ENCODE data around the gene SLC28A2. TPM values are rescaled to one million over a fixed set of nuclear protein-coding genes. Genes with fewer than 3 reads are reported as not detected.

Gene SLC28A2
- total RNA-seq, 1 donor from 2014 or later, result not detected

GRCh38 chr15:45326280-45326679 is 74.2 kb downstream of the SLC28A2 start:
- Mint-ChIP-seq H3K9me3 (no peaks in the 10 kb centered on the region), H3K27ac (no peak overlapping the region)
- no peak for DNase-seq (ENCODE audit: low spot score in 2 of 2, unreplicated experiment in 2 of 2)

GRCh38 chr15:45326741-45327140 is 74.7 kb downstream of the SLC28A2 start:
- DNase-seq (ENCODE audit: low spot score in 2 of 2, unreplicated experiment in 2 of 2), result no peak
- TF ChIP-seq CTCF (IDR thresholded peaks at IDR 0.05; ENCODE audit: unreplicated experiment), result no peak
- Mint-ChIP-seq H3K27me3 (ENCODE audit: low read depth) (peaks cover 8% of the 10 kb centered on the region), H3K4me3 (no peak overlapping the region), H3K36me3 (no peaks in the 10 kb centered on the region), H3K4me1 (peaks cover 2% of the 10 kb centered on the region), H3K27ac (no peak overlapping the region), H3K9me3 (no peaks in the 10 kb centered on the region)

More at GRCh38 chr15:45326280-45326679, 74.2 kb downstream of the SLC28A2 start:
- Mint-ChIP-seq H3K4me1 (no peaks in the 10 kb centered on the region), H3K4me3 (no peak overlapping the region), H3K36me3 (no peaks in the 10 kb centered on the region), H3K27me3 (ENCODE audit: low read depth) (peaks cover 8% of the 10 kb centered on the region)
- TF ChIP-seq CTCF (IDR thresholded peaks at IDR 0.05; ENCODE audit: unreplicated experiment), result no peak

Other genes starting within 250 kb of the SLC28A2 start
- gene SORD, start 229.0 kb upstream of the SLC28A2 start, total RNA-seq, result 32.6 to 36.1 TPM (median 34.5 TPM) in 3 replicates
- 1.5 to 2.3 TPM (median 1.6 TPM) in 3 replicates for gene DUOX2, start 138.1 kb upstream of the SLC28A2 start, total RNA-seq
- not detected in 3 replicates for gene DUOXA2, start 137.9 kb upstream of the SLC28A2 start, total RNA-seq
- gene DUOXA1, start 122.4 kb upstream of the SLC28A2 start, total RNA-seq, result 5.8 to 7.5 TPM (median 6.6 TPM) in 3 replicates
- gene DUOX1, start 122.2 kb upstream of the SLC28A2 start, total RNA-seq, result 6.8 to 7.9 TPM (median 7.2 TPM) in 3 replicates
- gene SHF, start 64.3 kb upstream of the SLC28A2 start, total RNA-seq, result 31.1 to 34.6 TPM (median 31.8 TPM) in 3 replicates
- 7.0 to 9.2 TPM (median 7.3 TPM) in 3 replicates for gene GATM, start 126.3 kb downstream of the SLC28A2 start, total RNA-seq